Neuron (in vitro differentiated cells): ENCODE measurements around the gene SLC17A8.
"Not testable (repeated sequence)": the region's sequence is repeated elsewhere in the genome, so short reads cannot be mapped to it uniquely, and the experiment has no call there.

Source experiments
- H2AFZ ChIP-seq: one replicate; pipeline ENCODE4 v1.6.1; 2013; ENCODE audit warnings: low read depth, mild to moderate bottlenecking, inconsistent platforms, low read length, moderate library complexity
- H3K27me3 ChIP-seq: one replicate; pipeline ENCODE4 v1.6.1; 2013; ENCODE audit warnings: low read length; ENCODE audit not compliant: insufficient read depth
- H3K36me3 ChIP-seq: one replicate; pipeline ENCODE4 v1.6.1; 2013; ENCODE audit warnings: low read length; ENCODE audit not compliant: insufficient read depth
- H3K4me1 ChIP-seq: one replicate; pipeline ENCODE4 v1.6.1; 2013; ENCODE audit warnings: low read length; ENCODE audit not compliant: insufficient read depth
- H3K4me3 ChIP-seq: 2 replicates; pipeline ENCODE4 v1.5.1; 2013; ENCODE audit warnings: mild to moderate bottlenecking, low read length, moderate library complexity
- H3K9me3 ChIP-seq: one replicate; pipeline ENCODE4 v1.6.1; 2013; ENCODE audit warnings: low read length

SLC17A8 gene

GRCh38 chr12:100356644-100357223 lies at the start of gene SLC17A8:
Gene SLC17A8, plus strand, starts transcription at chr12:100357074. Its CDS starts 318 bp downstream, at chr12:100357392.
- Histone ChIP-seq H3K36me3 (no peaks in the 10 kb centered on the region), H3K9me3 (no peaks in the 10 kb centered on the region), H2AFZ (peak within 1 kb of the TSS; percentile 28), H3K27me3 (peaks cover 11% of the 10 kb centered on the region), H3K4me3 (no peak within 1 kb of the TSS), H3K4me1 (peaks cover 14% of the 10 kb centered on the region)

- peaks cover 30% of the 10 kb centered on the region for H3K36me3 ChIP-seq
- not testable (repeated sequence) for H3K27me3 ChIP-seq
These were observed 48.7 kb upstream of the SLC17A8 start for GRCh38 chr12:100308138-100308537.

GRCh38 chr12:100311317-100311716 lies 45.6 kb upstream of the SLC17A8 start:
- no peak overlapping the region for H3K4me3 ChIP-seq
- H3K36me3 ChIP-seq, result peaks cover 44% of the 10 kb centered on the region
- H2AFZ ChIP-seq, result no peak overlapping the region
- peaks cover 3% of the 10 kb centered on the region for H3K9me3 ChIP-seq
- no peaks in the 10 kb centered on the region for H3K4me1 ChIP-seq
- H3K27me3 ChIP-seq, result no peaks in the 10 kb centered on the region

More at GRCh38 chr12:100308138-100308537, 48.7 kb upstream of the SLC17A8 start:
- not testable (repeated sequence) for H3K4me3 ChIP-seq, H3K4me1 ChIP-seq, H2AFZ ChIP-seq
- peaks cover 14% of the 10 kb centered on the region for H3K9me3 ChIP-seq

- peaks cover 67% of the 10 kb centered on the region for H3K36me3 ChIP-seq
- H3K27me3 ChIP-seq, result no peaks in the 10 kb centered on the region
- peaks cover 6% of the 10 kb centered on the region for H3K9me3 ChIP-seq
- no peak overlapping the region for H3K4me3 ChIP-seq
- no peak overlapping the region for H2AFZ ChIP-seq
- no peaks in the 10 kb centered on the region for H3K4me1 ChIP-seq
These were observed 39.5 kb upstream of the SLC17A8 start for GRCh38 chr12:100317371-100317770.

GRCh38 chr12:100324498-100324897 lies 32.4 kb upstream of the SLC17A8 start:
- H3K4me1 ChIP-seq, result no peaks in the 10 kb centered on the region
- H3K36me3 ChIP-seq, result peaks cover 52% of the 10 kb centered on the region
- no peaks in the 10 kb centered on the region for H3K27me3 ChIP-seq
- peaks cover 6% of the 10 kb centered on the region for H3K9me3 ChIP-seq
- H2AFZ ChIP-seq, result no peak overlapping the region
- no peak overlapping the region for H3K4me3 ChIP-seq

- Histone ChIP-seq H3K27me3 (no peaks in the 10 kb centered on the region), H2AFZ (no peak overlapping the region), H3K36me3 (peaks cover 58% of the 10 kb centered on the region), H3K4me1 (no peaks in the 10 kb centered on the region), H3K9me3 (peaks cover 3% of the 10 kb centered on the region), H3K4me3 (no peak overlapping the region)
These were observed 30.7 kb upstream of the SLC17A8 start for GRCh38 chr12:100326208-100326607.

- Histone ChIP-seq H3K9me3 (no peaks in the 10 kb centered on the region), H3K4me1 (no peaks in the 10 kb centered on the region), H3K36me3 (peaks cover 62% of the 10 kb centered on the region), H3K4me3 (no peak overlapping the region), H3K27me3 (no peaks in the 10 kb centered on the region), H2AFZ (no peak overlapping the region)
These were observed 27.1 kb upstream of the SLC17A8 start for GRCh38 chr12:100329800-100330199.

GRCh38 chr12:100331871-100332270 lies 25.0 kb upstream of the SLC17A8 start:
- Histone ChIP-seq H3K36me3 (peaks cover 66% of the 10 kb centered on the region), H3K27me3 (no peaks in the 10 kb centered on the region), H2AFZ (no peak overlapping the region), H3K4me1 (no peaks in the 10 kb centered on the region), H3K9me3 (no peaks in the 10 kb centered on the region), H3K4me3 (no peak overlapping the region)

- Histone ChIP-seq H3K4me1 (no peaks in the 10 kb centered on the region), H3K27me3 (no peaks in the 10 kb centered on the region), H3K36me3 (peaks cover 70% of the 10 kb centered on the region), H3K4me3 (no peak overlapping the region), H2AFZ (no peak overlapping the region), H3K9me3 (no peaks in the 10 kb centered on the region)
These were observed 24.0 kb upstream of the SLC17A8 start for GRCh38 chr12:100332852-100333251.

GRCh38 chr12:100337299-100337698 lies 19.6 kb upstream of the SLC17A8 start:
- Histone ChIP-seq H3K4me1 (no peaks in the 10 kb centered on the region), H3K9me3 (no peaks in the 10 kb centered on the region), H2AFZ (no peak overlapping the region), H3K4me3 (no peak overlapping the region), H3K27me3 (no peaks in the 10 kb centered on the region), H3K36me3 (peaks cover 52% of the 10 kb centered on the region)

GRCh38 chr12:100337727-100338126 lies 19.1 kb upstream of the SLC17A8 start:
- Histone ChIP-seq H3K4me1 (no peaks in the 10 kb centered on the region), H3K36me3 (peaks cover 52% of the 10 kb centered on the region)

GRCh38 chr12:100339071-100339470 lies 17.8 kb upstream of the SLC17A8 start:
- Histone ChIP-seq H3K4me3 (no peak overlapping the region), H3K4me1 (no peaks in the 10 kb centered on the region), H3K9me3 (no peaks in the 10 kb centered on the region), H3K36me3 (peaks cover 48% of the 10 kb centered on the region), H3K27me3 (no peaks in the 10 kb centered on the region), H2AFZ (no peak overlapping the region)

More at GRCh38 chr12:100337727-100338126, 19.1 kb upstream of the SLC17A8 start:
- Histone ChIP-seq H2AFZ (no peak overlapping the region), H3K4me3 (no peak overlapping the region), H3K9me3 (no peaks in the 10 kb centered on the region), H3K27me3 (no peaks in the 10 kb centered on the region)

- not testable (repeated sequence) for H3K27me3 ChIP-seq, H3K9me3 ChIP-seq, H2AFZ ChIP-seq, H3K4me1 ChIP-seq, H3K4me3 ChIP-seq
- H3K36me3 ChIP-seq, result peaks cover 16% of the 10 kb centered on the region
These were observed 14.0 kb upstream of the SLC17A8 start for GRCh38 chr12:100342897-100343296.

- H3K9me3 ChIP-seq, H3K4me3 ChIP-seq, H2AFZ ChIP-seq, H3K36me3 ChIP-seq, H3K4me1 ChIP-seq, H3K27me3 ChIP-seq: not testable (repeated sequence)
These were observed 12.5 kb upstream of the SLC17A8 start for GRCh38 chr12:100344351-100344750.
